Suprapubic skin (tissue), 4 donors: ENCODE results near the gene PLD3. TPM values are rescaled to one million over a fixed set of nuclear protein-coding genes. Genes with fewer than 3 reads are reported as not detected.
"Not testable (repeated sequence)": the region's sequence is repeated elsewhere in the genome, so short reads cannot be mapped to it uniquely, and the experiment has no call there.

Experiments
- DNase-seq, 2 donors: peaks; one replicate each; pipeline ENCODE4 v3.0.0-alpha.2; 2019; ENCODE audit warnings: low spot score in 2 of 2
- H3K27ac ChIP-seq: fragments of 200-600 bp; sonication (generic); one replicate; pipeline ENCODE4 v1.5.1; 2019
- H3K27me3 ChIP-seq: fragments of 200-600 bp; sonication (generic); one replicate; pipeline ENCODE4 v1.5.1; 2019
- H3K36me3 ChIP-seq: fragments of 200-600 bp; sonication (generic); one replicate; pipeline ENCODE4 v1.5.1; 2019
- H3K4me1 ChIP-seq: fragments of 200-600 bp; sonication (generic); one replicate; pipeline ENCODE4 v1.5.1; 2019
- H3K4me3 ChIP-seq: fragments of 200-600 bp; sonication (generic); one replicate; pipeline ENCODE4 v1.5.1; 2019; ENCODE audit warnings: mild to moderate bottlenecking
- H3K9me3 ChIP-seq: fragments of 200-600 bp; sonication (generic); one replicate; pipeline ENCODE4 v1.5.1; 2019
- EP300 ChIP-seq: sonication (generic); formaldehyde crosslinking; IDR thresholded peaks from one replicate; pipeline ENCODE4 v1.6.1; 2017; ENCODE audit warnings: antibody characterized with exemption
- POLR2A ChIP-seq, 2 donors: fragments of 450-650 bp; IDR thresholded peaks; one replicate each; pipeline ENCODE4 v1.6.1; 2017; ENCODE audit warnings: antibody characterized with exemption in 2 of 2, mild to moderate bottlenecking in 2 of 2, moderate library complexity in 2 of 2
- POLR2AphosphoS5 ChIP-seq, 3 donors: sonication (generic); formaldehyde crosslinking; IDR thresholded peaks; one replicate each; pipeline ENCODE4 v1.6.1; 2017; ENCODE audit warnings: antibody characterized with exemption in 3 of 3
- WGBS: methylation state at CpG from one replicate; pipeline ENCODE4 v1.1.5; 2018; 5-methylcytosine and 5-hydroxymethylcytosine counted together
- total RNA-seq, 4 donors: library from RNA; depleted of rRNA; stranded (reverse); fragments of >200 nt; gene quantifications; one replicate each; pipeline ENCODE4 v1.1.0, GENCODE V29; 2016
- TF ChIP-seq, protein P1 (sequence below), 2 donors: fragments of 200-600 bp in 1 of 2; fragments of 450-650 bp in 1 of 2; sonication (generic) in 1 of 2; IDR thresholded peaks; one replicate each; pipeline ENCODE4 v1.5.1; 2016 to 2019; ENCODE audit warnings: antibody characterized with exemption in 2 of 2, mild to moderate bottlenecking in 1 of 2, moderate library complexity in 1 of 2

The PLD3 gene
- total RNA-seq, 4 donors from 2014 or later = 173 to 231 (median 202) TPM

DNA sequence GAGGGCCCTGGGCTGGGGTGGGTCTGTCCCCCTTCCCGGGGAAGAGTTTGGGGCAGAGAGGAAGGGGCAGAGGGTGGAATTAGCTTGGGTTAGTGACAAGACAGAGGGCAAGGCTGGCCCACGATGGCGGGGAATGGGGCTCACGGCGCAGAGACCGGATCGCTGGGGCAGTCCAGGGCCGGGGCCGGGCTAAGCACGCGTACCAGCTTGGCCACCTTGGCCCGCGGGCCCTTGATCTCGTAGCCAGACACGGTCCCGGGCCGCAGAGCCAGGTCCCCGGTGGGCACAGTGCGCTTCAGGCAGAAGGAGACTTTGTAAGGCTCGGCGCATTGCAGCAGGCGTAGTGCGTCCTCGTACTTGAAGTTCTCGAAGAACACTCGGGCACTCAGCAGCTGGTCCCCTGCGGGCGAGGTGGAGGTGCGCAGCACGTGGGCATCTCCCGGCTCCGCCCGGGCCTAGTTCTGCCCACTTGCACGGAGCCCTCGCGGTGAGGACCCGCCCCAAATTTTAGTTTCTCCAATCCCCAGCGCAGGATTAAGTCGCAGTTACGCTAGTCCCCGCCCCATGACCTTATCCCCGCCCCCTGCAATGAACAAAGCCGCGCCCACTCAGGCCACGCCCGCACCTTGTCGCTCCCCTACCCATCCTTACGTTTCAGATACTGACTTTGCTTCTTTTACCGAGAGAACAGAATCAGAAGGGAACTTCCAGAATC is 50.1 kb downstream of the PLD3 start:
- 24% methylated on average over 23 of the region's 49 CpGs for WGBS
- H3K36me3 ChIP-seq = no peaks in the 10 kb centered on the region
- no peaks in the 10 kb centered on the region for H3K9me3 ChIP-seq
- peak overlapping the region; percentile 11 for H3K4me3 ChIP-seq
- DNase-seq = no peak
- H3K4me1 ChIP-seq = peaks cover 23% of the 10 kb centered on the region
- TF ChIP-seq EP300 = no peak
- TF ChIP-seq POLR2AphosphoS5 (IDR thresholded peaks at IDR 0.05) = no peak
- TF ChIP-seq, protein P1, sequence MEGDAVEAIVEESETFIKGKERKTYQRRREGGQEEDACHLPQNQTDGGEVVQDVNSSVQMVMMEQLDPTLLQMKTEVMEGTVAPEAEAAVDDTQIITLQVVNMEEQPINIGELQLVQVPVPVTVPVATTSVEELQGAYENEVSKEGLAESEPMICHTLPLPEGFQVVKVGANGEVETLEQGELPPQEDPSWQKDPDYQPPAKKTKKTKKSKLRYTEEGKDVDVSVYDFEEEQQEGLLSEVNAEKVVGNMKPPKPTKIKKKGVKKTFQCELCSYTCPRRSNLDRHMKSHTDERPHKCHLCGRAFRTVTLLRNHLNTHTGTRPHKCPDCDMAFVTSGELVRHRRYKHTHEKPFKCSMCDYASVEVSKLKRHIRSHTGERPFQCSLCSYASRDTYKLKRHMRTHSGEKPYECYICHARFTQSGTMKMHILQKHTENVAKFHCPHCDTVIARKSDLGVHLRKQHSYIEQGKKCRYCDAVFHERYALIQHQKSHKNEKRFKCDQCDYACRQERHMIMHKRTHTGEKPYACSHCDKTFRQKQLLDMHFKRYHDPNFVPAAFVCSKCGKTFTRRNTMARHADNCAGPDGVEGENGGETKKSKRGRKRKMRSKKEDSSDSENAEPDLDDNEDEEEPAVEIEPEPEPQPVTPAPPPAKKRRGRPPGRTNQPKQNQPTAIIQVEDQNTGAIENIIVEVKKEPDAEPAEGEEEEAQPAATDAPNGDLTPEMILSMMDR (IDR thresholded peaks at IDR 0.05) = no peak
- no peak for TF ChIP-seq POLR2A (IDR thresholded peaks at IDR 0.05)
- H3K27me3 ChIP-seq = no peaks in the 10 kb centered on the region
- no peak overlapping the region for H3K27ac ChIP-seq

DNA sequence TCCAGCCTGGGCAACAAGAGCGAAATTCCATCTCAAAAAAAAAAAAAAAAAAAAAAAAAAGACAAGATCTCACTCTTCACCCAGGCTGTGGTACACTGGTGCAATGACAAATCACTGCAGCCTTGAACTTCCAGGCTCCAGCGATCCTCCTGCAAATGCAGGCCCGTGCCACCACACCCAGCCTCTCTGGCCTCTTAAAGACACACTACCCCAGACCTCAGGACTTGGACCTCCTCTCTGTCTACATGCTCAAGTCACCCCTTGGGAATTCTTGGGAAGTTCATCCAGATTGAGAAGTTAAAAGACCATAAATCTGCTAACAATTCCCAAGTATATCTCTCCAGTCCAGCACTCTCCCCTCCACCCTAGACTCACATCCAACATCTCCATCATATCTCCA is 52.1 kb downstream of the PLD3 start:
- Histone ChIP-seq H3K4me3 (no peak overlapping the region), H3K27me3 (no peaks in the 10 kb centered on the region), H3K4me1 (peaks cover 34% of the 10 kb centered on the region), H3K27ac (no peak overlapping the region), H3K36me3 (no peaks in the 10 kb centered on the region), H3K9me3 (no peaks in the 10 kb centered on the region)
- TF ChIP-seq EP300 (no peak), POLR2AphosphoS5 (IDR thresholded peaks at IDR 0.05) (no peak)
- WGBS = 63% methylated on average over 3 of the region's 3 CpGs
- DNase-seq = no peak

DNA sequence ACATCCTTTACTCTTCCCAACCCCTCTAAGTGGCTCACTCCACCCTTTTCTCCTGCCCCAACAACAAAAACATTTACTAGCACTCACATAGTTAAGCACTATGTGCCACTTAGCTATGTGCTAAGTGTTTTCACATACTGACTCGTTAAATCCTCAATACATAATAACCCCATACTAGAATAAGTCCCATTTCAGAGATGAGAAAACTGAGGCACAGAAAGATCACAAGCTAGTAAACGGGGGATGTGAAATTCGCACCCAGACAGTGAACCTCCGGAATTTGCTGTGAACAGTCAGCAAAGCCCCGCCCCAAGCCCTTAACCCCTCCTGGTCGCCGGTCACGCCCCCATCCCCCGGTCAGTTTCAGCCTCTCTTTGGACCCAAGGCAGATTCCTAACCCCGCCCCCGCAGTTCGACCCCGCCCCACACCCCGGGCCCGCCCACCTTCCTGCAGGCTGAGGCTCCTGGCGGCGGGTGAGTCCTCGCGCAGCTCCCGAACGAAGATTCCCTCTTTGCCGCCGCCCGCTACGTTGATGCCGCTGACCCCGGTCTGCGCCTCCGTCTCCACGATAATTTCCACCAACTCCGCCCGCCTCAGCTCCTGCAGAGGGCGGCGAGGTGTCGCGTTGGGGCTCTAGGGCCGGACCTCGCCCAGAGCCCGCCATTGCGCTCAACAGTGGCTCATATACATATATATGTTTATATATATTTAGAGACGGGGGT is 54.9 kb downstream of the PLD3 start:
- Histone ChIP-seq H3K27ac (peak overlapping the region; percentile 82), H3K9me3 (no peaks in the 10 kb centered on the region), H3K36me3 (no peaks in the 10 kb centered on the region), H3K4me1 (peaks cover 30% of the 10 kb centered on the region), H3K4me3 (peak overlapping the region; percentile 69), H3K27me3 (no peaks in the 10 kb centered on the region)
- WGBS = under 1% methylated on average over 18 of the region's 41 CpGs
- peak; percentile 96 for DNase-seq
- TF ChIP-seq, protein P1 (IDR thresholded peaks at IDR 0.05) = peak in 1 of 2 donors; percentile 5
- TF ChIP-seq EP300 = no peak

DNA sequence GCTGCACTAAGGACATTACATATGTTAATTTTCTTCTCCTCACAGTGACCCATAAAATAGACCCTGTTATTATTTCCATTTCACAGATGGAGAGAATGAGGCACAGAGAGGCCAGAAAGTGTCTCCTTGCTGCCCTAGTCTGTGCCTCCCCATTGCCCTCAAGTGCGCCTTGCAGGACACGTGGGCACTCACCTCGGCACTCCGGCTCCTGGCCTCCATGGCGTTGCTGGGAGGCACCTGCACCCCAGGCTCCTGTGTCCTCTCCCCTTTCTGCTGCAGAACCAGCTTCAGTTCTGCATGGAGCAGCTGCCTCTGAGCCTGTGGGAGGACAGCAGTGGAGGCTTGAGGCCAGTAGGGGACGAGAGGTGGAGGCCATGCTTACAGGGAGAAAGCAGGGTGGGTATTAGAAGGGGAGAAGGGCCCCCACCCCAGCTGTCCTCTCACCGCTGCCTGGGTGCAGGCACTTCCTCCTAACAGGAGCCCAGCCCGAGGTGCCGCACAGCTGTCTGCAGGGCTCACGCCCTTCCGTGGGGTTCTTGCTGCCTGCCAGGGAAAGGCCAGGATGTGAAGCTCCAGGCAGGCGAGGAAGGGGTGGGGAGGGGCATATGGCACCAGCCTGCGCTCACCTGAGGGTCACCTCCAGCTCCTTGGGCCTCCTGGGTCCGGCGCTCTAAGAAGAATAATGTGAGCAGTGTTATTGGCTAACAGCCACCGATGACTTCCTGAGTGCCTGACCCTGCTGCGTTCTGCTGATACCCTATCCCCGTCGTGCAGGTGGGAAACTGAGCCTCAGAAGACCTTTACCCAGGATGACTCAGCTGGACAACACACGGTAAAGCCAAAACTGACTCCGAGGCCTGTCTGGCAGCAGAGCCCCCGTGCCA is 59.5 kb downstream of the PLD3 start:
- TF ChIP-seq POLR2A (IDR thresholded peaks at IDR 0.05) (no peak), POLR2AphosphoS5 (IDR thresholded peaks at IDR 0.05) (no peak), EP300 (no peak)
- TF ChIP-seq, protein P1 (IDR thresholded peaks at IDR 0.05) = no peak
- H3K4me1 ChIP-seq = peaks cover 34% of the 10 kb centered on the region
- no peak for DNase-seq
- H3K9me3 ChIP-seq = no peaks in the 10 kb centered on the region
- H3K27me3 ChIP-seq = no peaks in the 10 kb centered on the region
- H3K27ac ChIP-seq = no peak overlapping the region
- WGBS = 54% methylated on average over 17 of the region's 22 CpGs
- no peaks in the 10 kb centered on the region for H3K36me3 ChIP-seq
- H3K4me3 ChIP-seq = no peak overlapping the region

DNA sequence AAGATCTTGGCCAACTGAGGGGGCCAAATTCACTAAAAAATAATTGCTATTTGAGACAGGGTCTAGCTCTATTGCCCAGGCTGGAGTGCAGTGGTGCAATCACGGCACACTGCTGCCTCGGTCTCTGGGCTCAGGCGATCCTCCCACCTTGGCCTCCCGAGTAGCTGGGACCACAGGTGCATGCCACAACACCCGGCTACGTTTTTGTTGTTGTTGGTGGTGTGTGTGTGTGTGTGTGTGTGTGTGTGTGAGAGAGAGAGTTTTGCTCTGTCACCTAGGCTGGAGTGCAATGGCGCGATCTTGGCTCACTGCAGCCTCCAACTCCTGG is 60.1 kb downstream of the PLD3 start:
- not testable (repeated sequence) for H3K27me3 ChIP-seq, H3K4me3 ChIP-seq, DNase-seq, H3K27ac ChIP-seq, H3K9me3 ChIP-seq, H3K36me3 ChIP-seq
- H3K4me1 ChIP-seq = peaks cover 33% of the 10 kb centered on the region
- 77% methylated on average over 8 of the region's 8 CpGs for WGBS

DNA sequence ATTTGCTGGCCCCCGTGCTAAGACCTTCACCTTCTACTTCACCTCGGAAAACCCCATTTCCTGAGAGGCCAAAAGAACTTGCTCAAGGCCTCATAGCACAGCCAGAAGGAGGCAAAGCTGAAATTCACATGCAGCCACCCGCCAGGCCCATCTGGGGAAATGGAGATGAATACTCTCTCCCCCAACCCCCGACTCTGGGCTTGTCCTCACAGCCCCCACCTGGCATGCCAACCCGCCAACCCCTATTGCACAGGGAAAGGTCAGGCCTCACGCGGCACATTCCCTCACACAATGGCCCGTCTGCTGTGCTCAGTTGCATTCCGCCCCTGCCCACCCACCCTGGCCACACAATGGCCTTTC is 61.5 kb downstream of the PLD3 start:
- H3K9me3 ChIP-seq = no peaks in the 10 kb centered on the region
- WGBS = 76% methylated on average over 7 of the region's 9 CpGs
- H3K27me3 ChIP-seq = no peaks in the 10 kb centered on the region
- TF ChIP-seq, protein P1 (IDR thresholded peaks at IDR 0.05) = no peak
- TF ChIP-seq POLR2A (IDR thresholded peaks at IDR 0.05) (no peak), POLR2AphosphoS5 (IDR thresholded peaks at IDR 0.05) (no peak)
- peaks cover 27% of the 10 kb centered on the region for H3K4me1 ChIP-seq
- no peak overlapping the region for H3K27ac ChIP-seq
- no peaks in the 10 kb centered on the region for H3K36me3 ChIP-seq
- H3K4me3 ChIP-seq = no peak overlapping the region
- no peak for DNase-seq
